IMR-90 (cell line): Measurements from ENCODE around the gene COPS7A. TPM values are rescaled to one million over a fixed set of nuclear protein-coding genes. Genes with fewer than 3 reads are reported as not detected.

ENCODE experiments used
- ATAC-seq: fragments of 200-7000 bp; cut with Tn5 transposase; 2 replicates; pipeline ENCODE4 v1.9.1; 2020; ENCODE audit warnings: low read depth, mild to moderate bottlenecking, moderate library complexity
- BruUV-seq: library from RNA; stranded (reverse); fragments of 400-500 nt; replicated peaks from 2 replicates; lab custom pipeline; 2021; lab: Mats Ljungman, UMichigan
- CTCF ChIA-PET: fragments of 300-600 bp; formaldehyde crosslinking; extraction: SDS; loops from one replicate; lab custom pipeline; 2021; ENCODE audit warnings: antibody characterized with exemption; lab: Yijun Ruan, JAX
- POLR2A ChIA-PET: fragments of 300-600 bp; sonication (Branson Sonifier 250); formaldehyde crosslinking; loops from one replicate; lab custom pipeline; 2022; ENCODE audit warnings: antibody characterized with exemption; ENCODE audit not compliant: unreplicated experiment; lab: Charles Lee
- DNase-seq: peaks from one replicate; pipeline ENCODE4 v3.0.0; 2013
- H2AFZ ChIP-seq: replicated peaks from 2 replicates; pipeline ENCODE3; 2013; ENCODE audit warnings: low read length, mild to moderate bottlenecking; ENCODE audit not compliant: poor library complexity
- H2AK5ac ChIP-seq: 2 replicates; pipeline ENCODE4 v1.6.1; 2013; ENCODE audit warnings: low read depth, low read length, inconsistent platforms
- H2AK9ac ChIP-seq: replicated peaks from 2 replicates; pipeline ENCODE3; 2013; ENCODE audit warnings: mild to moderate bottlenecking, low read depth, low read length, moderate library complexity; ENCODE audit not compliant: poor library complexity
- H2BK120ac ChIP-seq: 2 replicates; pipeline ENCODE4 v1.6.1; 2013; ENCODE audit warnings: low read depth, low read length, inconsistent platforms
- H2BK15ac ChIP-seq: 3 replicates; pipeline ENCODE4 v1.6.1; 2013; ENCODE audit warnings: low read depth, low read length, inconsistent platforms
- H2BK20ac ChIP-seq: 2 replicates; pipeline ENCODE4 v1.6.1; 2013; ENCODE audit warnings: low read depth, mild to moderate bottlenecking, inconsistent platforms, low read length, moderate library complexity
- H2BK5ac ChIP-seq: 2 replicates; pipeline ENCODE4 v1.6.1; 2013; ENCODE audit warnings: mild to moderate bottlenecking, low read depth, low read length, inconsistent platforms; ENCODE audit not compliant: poor library complexity, severe bottlenecking
- H3K14ac ChIP-seq: replicated peaks from 2 replicates; pipeline ENCODE4 v1.6.1; 2013; ENCODE audit warnings: low read depth, low read length, inconsistent platforms
- H3K18ac ChIP-seq: 2 replicates; pipeline ENCODE4 v1.6.1; 2013; ENCODE audit warnings: low read depth, low read length, control low read depth
- H3K23ac ChIP-seq: 2 replicates; pipeline ENCODE4 v1.6.1; 2013; ENCODE audit warnings: low read depth, low read length, inconsistent platforms
- H3K27ac ChIP-seq: 2 replicates; pipeline ENCODE4 v1.5.1; 2013; ENCODE audit warnings: mild to moderate bottlenecking, control low read depth, low read length; ENCODE audit not compliant: insufficient read depth
- H3K27me3 ChIP-seq: 2 replicates; pipeline ENCODE4 v1.6.1; 2013; ENCODE audit warnings: low read length; ENCODE audit not compliant: control insufficient read depth, insufficient read depth
- H3K36me3 ChIP-seq: 2 replicates; pipeline ENCODE4 v1.6.1; 2013; ENCODE audit warnings: low read length, mixed read lengths; ENCODE audit not compliant: control insufficient read depth, insufficient read depth
- H3K4ac ChIP-seq: 2 replicates; pipeline ENCODE4 v1.6.1; 2013; ENCODE audit warnings: low read depth, low read length, inconsistent platforms
- H3K4me1 ChIP-seq: 2 replicates; pipeline ENCODE4 v1.6.1; 2013; ENCODE audit warnings: low read length, mixed read lengths; ENCODE audit not compliant: control insufficient read depth, insufficient read depth
- H3K4me2 ChIP-seq: 2 replicates; pipeline ENCODE4 v1.6.1; 2013; ENCODE audit warnings: low read depth, mild to moderate bottlenecking, control low read depth, low read length, moderate library complexity
- H3K4me3 ChIP-seq: 2 replicates; pipeline ENCODE4 v1.5.1; 2013; ENCODE audit warnings: low read depth, mild to moderate bottlenecking, control low read depth, low read length, moderate library complexity; ENCODE audit not compliant: insufficient read depth
- H3K56ac ChIP-seq: 2 replicates; pipeline ENCODE4 v1.6.1; 2013; ENCODE audit warnings: low read length, inconsistent platforms; ENCODE audit not compliant: insufficient read depth; ENCODE audit errors: extremely low read depth
- H3K79me1 ChIP-seq, 2 experiments: 2 replicates each; pipeline ENCODE4 v1.6.1; 2013; ENCODE audit warnings: low read length in 2 of 2, inconsistent platforms in 1 of 2, low read depth in 1 of 2
- H3K9ac ChIP-seq: 2 replicates; pipeline ENCODE4 v1.6.1; 2013; ENCODE audit warnings: low read depth, low read length, control low read depth
- H3K9me1 ChIP-seq: 2 replicates; pipeline ENCODE4 v1.6.1; 2013; ENCODE audit warnings: low read length, inconsistent platforms; ENCODE audit not compliant: insufficient read depth
- H3K9me3 ChIP-seq: 2 replicates; pipeline ENCODE4 v1.6.1; 2013; ENCODE audit warnings: low read length; ENCODE audit not compliant: control insufficient read depth, insufficient read depth
- H4K20me1 ChIP-seq: 2 replicates; pipeline ENCODE4 v1.6.1; 2013; ENCODE audit warnings: low read length, inconsistent platforms; ENCODE audit not compliant: insufficient read depth
- H4K5ac ChIP-seq: 2 replicates; pipeline ENCODE4 v1.6.1; 2013; ENCODE audit warnings: mild to moderate bottlenecking, low read depth, low read length, control low read depth
- H4K8ac ChIP-seq, 2 experiments: 2 replicates each; pipeline ENCODE4 v1.6.1; 2013; ENCODE audit warnings: low read depth in 2 of 2, low read length in 2 of 2, control low read depth in 1 of 2, inconsistent platforms in 1 of 2
- H4K91ac ChIP-seq: 2 replicates; pipeline ENCODE4 v1.6.1; 2013; ENCODE audit warnings: low read depth, low read length, inconsistent platforms; ENCODE audit not compliant: insufficient read depth
- BHLHE40 ChIP-seq: fragments of 150-350 bp; IDR thresholded peaks from 2 replicates; pipeline ENCODE4 v1.6.1; 2016; ENCODE audit warnings: mild to moderate bottlenecking, low read depth, low read length
- CEBPB ChIP-seq: IDR thresholded peaks from 2 replicates; pipeline ENCODE4 v1.6.1; 2012; ENCODE audit warnings: low read depth, low read length, improper control_type of control experiment
- CHD1 ChIP-seq: IDR thresholded peaks from 2 replicates; pipeline ENCODE4 v1.6.1; 2012; ENCODE audit warnings: low read depth, low read length, improper control_type of control experiment
- CTCF ChIP-seq: conservative IDR thresholded peaks from 2 replicates; pipeline ENCODE4 v1.5.1; 2012; ENCODE audit warnings: mild to moderate bottlenecking, low read depth, low read length, improper control_type of control experiment
- ELK1 ChIP-seq: fragments of 150-350 bp; IDR thresholded peaks from 2 replicates; pipeline ENCODE4 v1.6.1; 2016; ENCODE audit warnings: low read depth, mild to moderate bottlenecking, low read length, moderate library complexity, borderline replicate concordance
- FOS ChIP-seq: fragments of 150-350 bp; IDR thresholded peaks from 2 replicates; pipeline ENCODE4 v1.6.1; 2016; ENCODE audit warnings: low read depth, low read length
- MAFK ChIP-seq: IDR thresholded peaks from 2 replicates; pipeline ENCODE4 v1.6.1; 2012; ENCODE audit warnings: low read depth, low read length, improper control_type of control experiment
- MAZ ChIP-seq: IDR thresholded peaks from 2 replicates; pipeline ENCODE4 v1.6.1; 2012; ENCODE audit warnings: low read depth, mild to moderate bottlenecking, low read length, improper control_type of control experiment, moderate library complexity, borderline replicate concordance
- NFE2L2 ChIP-seq: fragments of 150-350 bp; IDR thresholded peaks from 2 replicates; pipeline ENCODE4 v1.6.1; 2016; ENCODE audit warnings: low read depth, mild to moderate bottlenecking, low read length
- POLR2A ChIP-seq: IDR thresholded peaks from 2 replicates; pipeline ENCODE4 v1.6.1; 2012; ENCODE audit warnings: mild to moderate bottlenecking, low read depth, low read length
- RCOR1 ChIP-seq: IDR thresholded peaks from 2 replicates; pipeline ENCODE4 v1.6.1; 2012; ENCODE audit warnings: mild to moderate bottlenecking, low read length, improper control_type of control experiment; ENCODE audit not compliant: insufficient replicate concordance
- RFX5 ChIP-seq: IDR thresholded peaks from 2 replicates; pipeline ENCODE4 v1.8.0; 2012; ENCODE audit warnings: low read depth, mild to moderate bottlenecking, low read length, moderate library complexity
- SMC3 ChIP-seq: fragments of 150-350 bp; IDR thresholded peaks from 2 replicates; pipeline ENCODE4 v1.6.1; 2016; ENCODE audit warnings: low read depth, mild to moderate bottlenecking, antibody characterized with exemption, low read length, moderate library complexity
- USF2 ChIP-seq: fragments of 150-350 bp; IDR thresholded peaks from 2 replicates; pipeline ENCODE4 v1.6.1; 2017; ENCODE audit warnings: mild to moderate bottlenecking, antibody characterized with exemption, low read length, low read depth
- WGBS, 2 experiments: methylation state at CpG; one replicate each; pipeline versions ENCODE4 v1.1.5 to v1.1.7; 2013; ENCODE audit warnings: missing lambda C conversion rate in 2 of 2; ENCODE audit not compliant: insufficient read length in 1 of 2; ENCODE audit errors: extremely low coverage in 2 of 2; 5-methylcytosine and 5-hydroxymethylcytosine counted together
- dilution Hi-C: fragments of 300-500 bp; cut with HindIII; formaldehyde crosslinking; loops from one replicate; pipeline ENCODE4 v1.14.3; 2018; ENCODE audit warnings: low sequenced_read_pairs; ENCODE audit not compliant: unreplicated experiment
- in situ Hi-C: fragments of 300-500 bp; cut with MboI; formaldehyde crosslinking; loops from 3 replicates; pipeline ENCODE4 v1.14.3; 2019; ENCODE audit warnings: low sequenced_read_pairs, inconsistent platforms, mixed read lengths
- intact Hi-C: fragments of 100-400 bp; cut with micrococcal nuclease; formaldehyde crosslinking; loops from 2 replicates; pipeline ENCODE4 v1.10.0; 2022
- polyA plus RNA-seq, 3 experiments: library from polyadenylated mRNA; depleted of rRNA; stranded (reverse); fragments of >200 nt; gene quantifications; 2 replicates each; pipeline ENCODE4 v1.2.3, GENCODE V29; 2012; ENCODE audit warnings: low replicate concordance in 1 of 3
- total RNA-seq: library from RNA; depleted of rRNA; stranded (reverse); fragments of >200 nt; gene quantifications from 2 replicates; pipeline ENCODE4 v1.2.3, GENCODE V29; 2012

Gene COPS7A
- total and polyA plus RNA-seq, 2 of the 4 experiments (the other 2 are of a cell fraction): 58.8 to 135 TPM

GRCh38 chr12:6766651-6767349 is 43.0 kb downstream of the COPS7A start:
- Histone ChIP-seq H3K9ac (peak overlapping the region; percentile 73), H2AK9ac (peak overlapping the region; percentile 98), H2AK5ac (peak overlapping the region; percentile 86), H4K5ac (peak overlapping the region; percentile 52), H3K18ac (peak overlapping the region; percentile 49), H3K27me3 (no peaks in the 10 kb centered on the region), H4K91ac (peak overlapping the region; percentile 74), H3K14ac (peak overlapping the region; percentile 90), H4K20me1 (peaks cover 35% of the 10 kb centered on the region), H3K9me1 (peaks cover 23% of the 10 kb centered on the region), H3K4me2 (peak overlapping the region; percentile 83), H3K4ac (peak overlapping the region; percentile 93), H3K56ac (0 out of 2 replicates have a peak overlapping the region, but pooled peaks have one; percentile 79), H3K36me3 (peaks cover 17% of the 10 kb centered on the region), H3K23ac (peak overlapping the region; percentile 97), H3K27ac (peak overlapping the region; percentile 79), H3K4me1 (peaks cover 22% of the 10 kb centered on the region), H4K8ac (peak overlapping the region in 1 of 2 experiments; percentile 35; a peak in 2 of 4 replicates), H2BK15ac (no peak overlapping the region), H2BK5ac (peak overlapping the region; percentile 59), H2BK20ac (no peak overlapping the region), H3K9me3 (no peaks in the 10 kb centered on the region), H2AFZ (peak overlapping the region; percentile 85), H3K79me1 (peaks cover 25 to 69% of the 10 kb centered on the region in 2 experiments), H3K4me3 (peak overlapping the region; percentile 67), H2BK120ac (peak overlapping the region; percentile 59; the same call in 1 of the 2 replicates)
- dilution Hi-C loops: no loop called here
- intact Hi-C loops: loop anchor here (10.0 kb wide), 1 partner anchor 152 kb away; no protein-coding TSS in a partner anchor
- CTCF ChIA-PET: interaction anchor here (0.6 to 3.2 kb wide), 5 partner anchors 11 to 58 kb away, joined by 3 to 27 read pairs (median 4); partner anchors contain the start of genes CD4 and MLF2
- no TSS peak for BruUV-seq
- POLR2A ChIA-PET: interaction anchor here (0.6 to 2.5 kb wide), 6 partner anchors 8 to 254 kb away, joined by 3 to 21 read pairs (median 4); partner anchors contain the start of genes GPR162 and MLF2
- peak; percentile 64 for DNase-seq
- 0% methylated on average over 66 of the region's 88 CpGs; no CpG with 5 or more reads in 1 of the 2 experiments for WGBS, 2 experiments
- ATAC-seq: peak; percentile 38
- in situ Hi-C loops: no loop called here
- TF ChIP-seq FOS: no peak
- no peak for TF ChIP-seq MAFK
- TF ChIP-seq NFE2L2: no peak
- no peak for TF ChIP-seq USF2
- no peak for TF ChIP-seq ELK1
- no peak for TF ChIP-seq BHLHE40
- TF ChIP-seq POLR2A: no peak
- peak; percentile 39 for TF ChIP-seq SMC3
- TF ChIP-seq MAZ: peak; percentile 87
- TF ChIP-seq RCOR1: no peak
- no peak for TF ChIP-seq RFX5
- TF ChIP-seq CTCF: peak; percentile 84
- TF ChIP-seq CHD1: no peak
- TF ChIP-seq CEBPB: no peak
